ENCODE measurements around the gene DUSP5. TPM values are rescaled to one million over a fixed set of nuclear protein-coding genes. Genes with fewer than 3 reads are reported as not detected.
A peak's percentile ranks its signal among the peaks of the same experiment; 100 is the strongest.

The DUSP5 gene
- total and polyA plus RNA-seq, 2 of the 4 experiments (the other 2 are of a cell fraction), result 42.1 to 48.1 TPM

DNA sequence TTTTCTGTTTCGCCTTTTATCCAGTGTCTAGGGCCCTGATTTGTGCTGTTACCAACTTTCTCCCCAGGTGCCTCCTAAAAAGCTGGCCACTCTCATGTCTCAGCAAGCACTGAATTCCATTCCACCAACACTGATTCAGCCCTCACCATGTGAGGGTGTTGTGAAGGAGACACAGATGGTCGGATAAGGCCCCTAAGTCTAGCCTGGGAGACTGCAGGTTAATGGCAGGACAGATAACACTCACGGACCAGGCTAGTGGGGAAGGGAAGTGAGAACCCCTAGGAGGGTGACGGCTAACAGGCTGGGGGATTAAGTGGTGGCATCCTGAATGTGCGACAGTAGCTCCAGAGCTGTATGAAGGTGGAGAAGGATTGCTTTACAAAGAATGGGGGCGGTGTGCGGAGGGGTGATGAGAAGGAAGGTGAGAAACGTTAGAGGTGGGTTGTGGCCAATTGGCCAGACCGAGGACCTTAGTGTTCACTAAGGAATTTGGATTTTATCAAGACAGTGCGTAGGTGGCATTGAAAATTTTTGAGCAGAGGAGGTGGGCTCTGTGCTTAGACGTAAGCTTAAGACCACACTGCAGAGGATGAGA is 3.8 kb upstream of the DUSP5 start:
- H3K27ac ChIP-seq (ENCODE audit: insufficient read depth, low read length), result no peak overlapping the region
- H3K14ac ChIP-seq (replicated peaks; ENCODE audit: low read depth, low read length), result peak overlapping the region; percentile 71; the same call in 1 of the 2 replicates
- peak; percentile 42 for DNase-seq
- no peak overlapping the region for H3K4me3 ChIP-seq (ENCODE audit: insufficient read depth, low read depth, low read length)
- H3K9ac ChIP-seq (ENCODE audit: low read depth, low read length), result no peak overlapping the region
- H3K4me2 ChIP-seq (ENCODE audit: low read depth, low read length), result no peak overlapping the region
- no peak for TF ChIP-seq MAZ (IDR thresholded peaks at IDR 0.05; ENCODE audit: borderline replicate concordance, low read depth, low read length)
- no peak for TF ChIP-seq BHLHE40 (IDR thresholded peaks at IDR 0.05; ENCODE audit: low read depth, low read length)
- no peak for TF ChIP-seq MAFK (IDR thresholded peaks at IDR 0.05; ENCODE audit: low read depth, low read length)
- no peak for TF ChIP-seq MXI1 (IDR thresholded peaks at IDR 0.05; ENCODE audit: borderline replicate concordance, low read depth, low read length)
- no peak for ATAC-seq (ENCODE audit: low read depth)
- H3K27me3 ChIP-seq (ENCODE audit: control insufficient read depth, insufficient read depth, low read length), result no peaks in the 10 kb centered on the region
- POLR2A ChIA-PET (ENCODE audit: unreplicated experiment), result no interaction called here
- CTCF ChIA-PET, result interaction anchor here (1.1 kb wide), 1 partner anchor 141 kb away, joined by 4 read pairs; no protein-coding TSS in a partner anchor
- peak overlapping the region; percentile 27; the same call in 1 of the 2 replicates for H4K91ac ChIP-seq (ENCODE audit: insufficient read depth, low read depth, low read length)
- intact Hi-C loops (cut with micrococcal nuclease), result no loop called here
- H2BK15ac ChIP-seq (ENCODE audit: low read depth, low read length), result peak overlapping the region; percentile 83; the same call in 2 of the 3 replicates
- no peaks in the 10 kb centered on the region for H3K9me3 ChIP-seq (ENCODE audit: control insufficient read depth, insufficient read depth, low read length)
- no peak overlapping the region for H3K56ac ChIP-seq (ENCODE audit: extremely low read depth, insufficient read depth, low read length)
- in situ Hi-C loops (cut with MboI; ENCODE audit: low sequenced_read_pairs), result no loop called here
- peak overlapping the region; percentile 26; the same call in 1 of the 2 replicates for H2BK120ac ChIP-seq (ENCODE audit: low read depth, low read length)
- H2BK5ac ChIP-seq (ENCODE audit: low read depth, low read length, poor library complexity, severe bottlenecking), result peak overlapping the region; percentile 1
- peak overlapping the region in 1 of 2 experiments; percentile 7; a peak in 1 of 4 replicates for H4K8ac ChIP-seq (ENCODE audit: low read depth in 2 of 2, low read length in 2 of 2)
- BruUV-seq (replicated peaks), result no TSS peak
- H3K79me1 ChIP-seq (ENCODE audit: low read depth in 1 of 2, low read length in 2 of 2), result peaks cover 13 to 38% of the 10 kb centered on the region in 2 experiments; a peak in 3 of 4 replicates
- H2AK5ac ChIP-seq (ENCODE audit: low read depth, low read length), result peak overlapping the region; percentile 90
- H3K23ac ChIP-seq (ENCODE audit: low read depth, low read length), result no peak overlapping the region
- H3K4ac ChIP-seq (ENCODE audit: low read depth, low read length), result peak overlapping the region; percentile 43; the same call in 1 of the 2 replicates
- H3K4me1 ChIP-seq (ENCODE audit: control insufficient read depth, insufficient read depth, low read length), result peaks cover 9% of the 10 kb centered on the region
- H2AFZ ChIP-seq (replicated peaks; ENCODE audit: low read length, poor library complexity), result peak overlapping the region; percentile 54
- H4K20me1 ChIP-seq (ENCODE audit: insufficient read depth, low read length), result peaks cover 16% of the 10 kb centered on the region
- peak overlapping the region; percentile 31; the same call in 1 of the 2 replicates for H2BK20ac ChIP-seq (ENCODE audit: low read depth, low read length)
- WGBS, 2 experiments (ENCODE audit: extremely low coverage in 2 of 2, insufficient read length in 1 of 2), result 90% methylated on average over 7 of the region's 11 CpGs; no CpG with 5 or more reads in 1 of the 2 experiments
- no peak overlapping the region for H2AK9ac ChIP-seq (replicated peaks; ENCODE audit: low read depth, low read length, poor library complexity)
- no peak overlapping the region for H3K18ac ChIP-seq (ENCODE audit: low read depth, low read length)
- dilution Hi-C loops (cut with HindIII; ENCODE audit: low sequenced_read_pairs, unreplicated experiment), result no loop called here
- H3K36me3 ChIP-seq (ENCODE audit: control insufficient read depth, insufficient read depth, low read length), result no peaks in the 10 kb centered on the region
- no peak overlapping the region for H4K5ac ChIP-seq (ENCODE audit: low read depth, low read length)
- 0 out of 2 replicates have a peak, but pooled peaks cover 9% of the 10 kb centered on the region for H3K9me1 ChIP-seq (ENCODE audit: insufficient read depth, low read length)
